ENCODE data around the gene U2AF1.
"Not testable (repeated sequence)": the region's sequence is repeated elsewhere in the genome, so short reads cannot be mapped to it uniquely, and the experiment has no call there.

Gene U2AF1

GRCh38 chr21:43082587-43083300 lies 24.6 kb downstream of the U2AF1 start:
- in situ Hi-C loops (cut with MboI; ENCODE audit: low sequenced_read_pairs) = not testable (repeated sequence)

DNA sequence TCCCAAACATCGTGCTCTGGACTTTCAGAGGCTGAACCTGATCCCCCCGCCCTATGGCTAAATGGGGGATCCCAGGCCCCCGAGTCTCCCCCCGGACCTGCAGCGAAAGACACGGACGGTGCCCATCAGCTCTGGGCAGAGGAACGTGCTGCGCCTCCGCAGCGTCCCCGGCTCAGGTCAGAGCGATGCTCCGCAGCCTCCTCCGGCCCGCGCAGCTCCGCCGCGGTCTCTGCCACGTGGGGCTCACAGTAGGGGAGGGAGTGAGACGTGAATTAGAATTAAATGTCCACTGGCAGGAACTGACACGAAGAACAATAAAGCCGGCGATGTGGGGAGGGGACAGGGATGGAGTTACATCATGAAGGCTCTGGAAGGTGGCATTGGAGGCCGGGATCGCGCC lies 30.7 kb downstream of the U2AF1 start:
- in situ Hi-C loops (cut with MboI; ENCODE audit: low sequenced_read_pairs) = not testable (repeated sequence)

DNA sequence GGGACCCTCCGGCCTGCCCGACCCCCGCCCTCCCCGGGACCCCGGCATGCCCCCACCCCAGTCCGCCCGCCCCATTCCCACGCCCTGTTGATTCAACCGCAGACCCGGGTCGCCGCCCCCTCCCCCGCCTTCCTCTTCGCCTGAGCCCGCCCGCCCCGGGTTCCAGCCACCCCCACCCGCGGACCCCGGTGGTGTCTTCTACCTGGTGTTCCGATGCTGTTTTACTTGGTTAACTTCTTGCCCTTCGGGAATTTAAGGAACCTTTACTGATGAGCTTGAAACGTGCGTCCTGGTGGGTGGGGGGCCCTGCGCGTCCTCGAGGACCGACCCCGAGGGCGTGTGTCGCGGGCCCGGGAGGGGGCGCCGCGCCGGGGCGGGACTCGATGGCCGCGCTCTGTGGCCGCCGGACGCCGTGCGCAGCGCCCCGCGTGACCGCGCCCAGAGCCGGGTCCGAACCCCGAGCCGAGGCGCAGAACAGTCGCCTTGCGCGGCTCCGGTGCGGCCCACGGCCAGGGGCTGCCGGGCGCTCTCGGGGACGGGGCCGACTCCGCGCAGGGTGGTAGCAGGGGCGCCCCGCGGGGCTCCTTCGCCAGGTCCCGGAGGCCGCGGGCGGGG lies 31.2 kb downstream of the U2AF1 start:
- in situ Hi-C loops (cut with MboI; ENCODE audit: low sequenced_read_pairs) = not testable (repeated sequence)

- in situ Hi-C loops (cut with MboI; ENCODE audit: low sequenced_read_pairs) = not testable (repeated sequence)
These were observed 32.0 kb downstream of the U2AF1 start, which contains the start of gene CBS for GRCh38 chr21:43075170-43076022. TSS of gene CBS (minus strand) at chr21:43075835. CDS start at chr21:43072193, 3,642 bp downstream.

DNA sequence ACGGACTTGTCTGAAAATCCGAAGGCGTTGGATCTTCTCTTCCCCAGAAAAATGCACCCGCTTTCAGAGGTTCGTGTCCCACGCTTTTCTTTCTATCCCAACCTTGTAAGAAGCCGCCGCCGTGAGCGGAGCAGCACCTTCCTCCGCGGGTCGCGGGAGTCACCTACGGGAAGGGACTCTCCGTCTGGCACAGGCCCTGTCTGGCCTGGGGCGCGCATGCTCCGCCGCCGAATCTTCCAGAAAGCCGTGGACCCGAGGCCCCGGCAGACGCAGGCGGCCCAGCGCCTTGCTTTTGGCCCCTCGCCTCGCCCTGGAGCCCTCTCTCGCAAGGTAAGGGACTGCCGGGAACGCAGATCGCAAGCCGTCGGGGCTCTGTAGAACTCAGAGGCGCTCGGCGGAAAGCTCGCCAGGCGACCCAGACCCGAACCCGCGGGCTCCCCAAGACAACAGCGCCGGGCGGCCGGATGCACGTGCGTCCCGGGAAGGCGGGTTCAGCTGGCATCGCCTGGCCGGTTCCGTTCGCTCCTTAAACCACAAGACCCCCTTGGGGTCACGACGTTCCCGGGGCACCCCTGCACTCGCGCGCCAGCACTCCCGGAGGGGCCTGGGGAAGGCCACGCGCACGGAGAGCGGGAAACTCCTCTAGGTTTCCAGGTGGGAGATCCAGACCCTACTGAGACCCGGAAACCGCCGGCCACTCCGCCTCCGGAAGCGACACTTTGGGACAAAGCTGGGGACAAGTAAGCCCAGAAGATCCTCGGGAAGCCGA lies 32.8 kb downstream of the U2AF1 start:
- in situ Hi-C loops (cut with MboI; ENCODE audit: low sequenced_read_pairs) = not testable (repeated sequence)

- in situ Hi-C loops (cut with MboI; ENCODE audit: low sequenced_read_pairs) = not testable (repeated sequence)
These were observed 34.6 kb downstream of the U2AF1 start for GRCh38 chr21:43072742-43073141.

DNA sequence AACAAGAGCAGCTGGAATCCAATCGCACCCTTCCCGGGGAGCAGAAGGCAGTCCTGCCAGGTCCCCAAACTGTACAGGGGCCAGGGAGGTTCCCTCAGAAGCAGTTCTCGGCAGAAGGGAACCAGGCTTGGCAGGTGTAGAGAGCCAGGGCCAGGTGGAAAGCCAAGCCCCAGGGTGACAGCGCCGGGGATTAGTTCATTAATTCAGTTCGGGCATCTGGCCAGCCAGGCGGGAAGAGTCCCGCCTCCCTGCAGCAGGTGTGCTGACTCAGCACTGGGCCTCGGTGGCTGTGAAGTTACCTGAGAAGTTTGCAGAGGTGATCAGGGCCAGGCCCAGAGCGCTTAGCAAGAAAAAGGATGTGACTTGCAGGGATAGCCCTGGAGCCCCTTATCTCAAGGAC lies 37.7 kb downstream of the U2AF1 start:
- in situ Hi-C loops (cut with MboI; ENCODE audit: low sequenced_read_pairs) = not testable (repeated sequence)

DNA sequence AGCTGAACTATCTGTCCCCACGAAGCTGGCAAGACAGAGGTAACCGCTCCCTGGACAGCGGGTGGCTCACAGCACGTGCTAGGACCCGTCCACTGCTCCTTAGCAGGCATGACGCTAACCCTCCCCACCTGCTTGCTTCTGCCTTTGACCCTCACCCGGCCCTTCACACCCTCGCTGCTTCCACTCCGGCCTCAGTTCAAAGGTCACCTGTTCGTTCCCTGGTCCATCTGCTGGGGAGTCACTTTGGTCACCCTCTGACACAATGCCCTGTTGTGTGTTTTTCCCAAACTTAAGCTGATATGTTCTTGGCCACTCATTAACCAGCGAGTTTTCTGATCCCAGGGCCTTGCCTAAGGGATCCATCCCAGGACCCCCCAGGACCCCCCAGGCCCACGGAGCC lies 39.3 kb downstream of the U2AF1 start:
- in situ Hi-C loops (cut with MboI; ENCODE audit: low sequenced_read_pairs) = not testable (repeated sequence)

DNA sequence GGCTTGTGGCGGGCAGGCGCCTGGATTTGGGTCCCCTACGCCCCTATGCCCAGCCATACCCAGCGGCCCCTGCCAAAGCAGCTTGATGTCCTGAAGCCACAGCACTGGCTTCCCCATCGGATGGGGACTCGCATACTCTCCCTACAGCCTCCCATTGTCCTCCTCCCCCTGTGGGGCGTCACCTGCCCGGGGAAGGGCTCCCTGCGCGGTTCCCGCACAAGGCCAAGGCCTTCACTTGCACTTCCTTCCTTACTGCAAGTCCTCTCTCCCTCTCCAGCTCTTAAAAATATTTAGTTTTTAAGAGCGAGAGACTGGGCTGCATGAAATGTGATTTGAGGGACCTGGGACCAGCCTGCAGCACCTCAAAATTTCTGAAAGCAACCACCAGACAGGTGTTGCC lies 40.7 kb downstream of the U2AF1 start:
- in situ Hi-C loops (cut with MboI; ENCODE audit: low sequenced_read_pairs) = not testable (repeated sequence)

- in situ Hi-C loops (cut with MboI; ENCODE audit: low sequenced_read_pairs) = not testable (repeated sequence)
These were observed 41.4 kb downstream of the U2AF1 start for GRCh38 chr21:43065991-43066390.

GRCh38 chr21:43064265-43064917 lies 43.0 kb downstream of the U2AF1 start:
- in situ Hi-C loops (cut with MboI; ENCODE audit: low sequenced_read_pairs) = not testable (repeated sequence)

DNA sequence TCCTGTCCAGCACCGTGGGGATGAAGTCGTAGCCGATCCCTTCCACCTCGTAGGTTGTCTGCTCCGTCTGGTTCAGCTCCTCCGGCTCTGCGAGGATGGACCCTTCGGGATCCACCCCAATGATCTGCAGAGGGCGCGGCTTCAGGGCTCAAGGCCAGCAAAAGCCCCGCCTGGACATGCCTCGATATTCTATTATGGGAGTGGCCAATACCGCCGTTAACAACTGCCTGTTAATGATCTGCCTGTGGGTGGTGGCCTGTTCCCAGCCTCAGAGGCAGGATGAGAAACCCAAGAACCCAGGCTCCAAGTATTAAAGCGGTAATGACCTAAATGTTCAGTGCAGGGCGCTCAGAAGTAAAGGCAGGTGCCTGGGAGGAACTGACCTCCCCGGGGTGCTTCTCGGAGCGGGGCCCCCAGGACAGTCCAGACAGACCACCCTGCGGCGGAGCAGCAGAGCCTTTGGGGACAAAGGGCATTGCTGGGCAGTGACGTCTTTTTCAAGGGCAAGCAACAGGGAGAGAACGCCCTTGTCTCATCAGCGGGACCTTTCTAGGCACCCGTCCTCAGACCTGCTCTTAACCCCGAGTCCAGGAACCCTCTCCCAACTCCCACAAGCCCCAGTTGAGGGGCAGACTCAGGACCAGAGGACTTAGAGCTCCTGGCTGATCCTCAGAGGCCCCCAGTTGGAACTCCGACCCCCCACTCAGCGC lies 44.3 kb downstream of the U2AF1 start:
- in situ Hi-C loops (cut with MboI; ENCODE audit: low sequenced_read_pairs) = not testable (repeated sequence)

DNA sequence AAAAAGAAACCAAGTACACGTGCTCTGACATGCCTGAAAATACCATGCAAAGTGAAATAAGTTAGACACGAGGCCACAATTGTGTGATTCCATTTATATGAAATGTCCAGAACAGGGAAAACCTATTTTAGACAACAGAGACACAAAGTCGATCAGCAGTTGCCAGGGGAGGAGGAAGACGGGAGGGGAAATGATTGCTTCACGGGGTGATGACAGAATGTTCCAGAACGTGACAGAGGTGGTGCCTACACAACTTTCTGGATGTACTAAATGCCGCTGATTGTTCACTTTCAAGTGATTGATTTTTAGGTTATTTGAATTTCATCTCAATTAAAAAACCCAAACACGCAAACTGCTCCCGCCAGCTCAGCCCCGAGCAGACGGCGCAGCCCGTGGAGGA lies 54.3 kb downstream of the U2AF1 start:
- in situ Hi-C loops (cut with MboI; ENCODE audit: low sequenced_read_pairs) = not testable (repeated sequence)

- in situ Hi-C loops (cut with MboI; ENCODE audit: low sequenced_read_pairs) = not testable (repeated sequence)
These were observed 61.2 kb downstream of the U2AF1 start for GRCh38 chr21:43045876-43046821.

DNA sequence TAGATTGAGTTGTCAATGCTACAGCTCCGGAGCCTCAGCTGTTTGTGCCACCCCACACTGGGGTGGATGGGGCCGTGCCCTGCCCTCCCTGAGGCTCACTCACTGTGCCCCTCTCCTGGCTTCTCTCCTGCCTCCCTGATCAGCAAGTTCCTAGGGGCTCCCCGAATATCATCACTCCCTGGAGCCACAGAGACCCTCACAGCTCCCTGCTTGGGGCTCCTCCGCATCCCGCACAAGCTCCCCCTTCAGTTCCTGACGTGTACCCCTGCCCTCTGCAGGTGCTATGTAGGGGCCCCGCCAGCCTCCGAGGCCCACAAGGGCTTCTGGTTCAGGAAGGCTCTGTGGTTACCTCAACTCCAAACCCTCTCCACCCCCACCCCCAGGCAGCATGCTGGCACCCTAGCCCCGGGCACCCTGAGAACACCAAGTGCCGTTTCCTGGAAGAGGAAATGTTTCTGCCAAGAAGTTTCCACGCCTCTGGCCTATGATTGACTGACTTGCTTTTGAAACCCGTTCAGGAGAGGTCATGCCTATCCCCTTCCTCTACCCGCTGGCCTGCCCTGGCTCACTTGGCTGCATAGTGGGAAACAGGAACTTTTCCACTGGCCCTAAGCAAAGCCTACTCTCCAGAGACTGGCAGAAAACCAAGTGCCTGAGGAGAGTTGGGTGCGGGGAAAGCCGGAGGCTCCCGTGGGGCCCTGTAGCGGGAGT lies 62.0 kb downstream of the U2AF1 start:
- in situ Hi-C loops (cut with MboI; ENCODE audit: low sequenced_read_pairs) = not testable (repeated sequence)

DNA sequence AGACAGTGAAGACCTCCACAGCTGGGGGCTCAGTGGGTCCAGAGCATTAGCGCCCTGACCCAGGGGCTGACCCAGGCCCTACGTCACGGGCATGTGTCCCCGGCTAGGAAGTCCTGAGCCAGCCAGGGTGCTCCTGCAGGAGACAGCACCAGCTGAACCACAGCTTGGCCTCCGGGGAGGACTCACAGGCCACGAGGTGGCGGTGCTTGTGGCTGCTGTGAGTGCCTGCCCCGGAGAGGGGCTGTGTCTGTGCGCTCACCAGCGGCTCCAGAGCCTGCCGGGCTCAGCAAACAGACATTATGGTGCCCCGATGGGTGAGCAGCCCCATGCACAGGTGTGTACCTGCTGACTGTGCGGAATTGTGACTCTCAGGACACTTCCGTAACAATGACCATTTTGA lies 62.8 kb downstream of the U2AF1 start:
- in situ Hi-C loops (cut with MboI; ENCODE audit: low sequenced_read_pairs) = not testable (repeated sequence)

DNA sequence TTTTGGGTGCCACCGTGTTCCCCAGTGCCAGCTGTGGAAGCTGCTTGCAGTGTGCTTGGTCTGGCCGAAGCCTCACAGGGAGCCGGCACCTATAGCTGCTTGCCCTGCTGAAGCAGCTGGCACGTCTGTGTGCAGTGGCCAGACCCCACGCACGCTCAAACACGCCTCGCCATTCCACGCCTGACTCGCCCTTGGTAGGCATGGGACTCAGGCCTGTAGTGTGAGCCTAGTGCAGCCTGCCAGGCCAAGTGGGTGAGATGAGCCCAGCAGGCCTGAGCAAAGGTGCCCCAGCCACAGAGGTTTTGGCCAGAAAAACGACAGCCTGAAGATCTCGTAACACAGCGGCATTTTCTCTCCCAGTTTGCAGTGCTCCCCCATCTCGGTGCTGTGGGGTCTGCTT lies 64.1 kb downstream of the U2AF1 start:
- in situ Hi-C loops (cut with MboI; ENCODE audit: low sequenced_read_pairs) = not testable (repeated sequence)
